GM21367 (cell line): ENCODE results near the gene CCDC102A.
"Not testable (repeated sequence)": the region's sequence is repeated elsewhere in the genome, so short reads cannot be mapped to it uniquely, and the experiment has no call there.

Source experiments
- ATAC-seq: cut with Tn5 transposase; IDR thresholded peaks from one replicate; pipeline ENCODE4 v1.9.1; 2021; ENCODE audit not compliant: unreplicated experiment

CCDC102A gene

GRCh38 chr16:57566436-57566835 lies 30.1 kb upstream of the CCDC102A start:
- no peak for ATAC-seq

DNA sequence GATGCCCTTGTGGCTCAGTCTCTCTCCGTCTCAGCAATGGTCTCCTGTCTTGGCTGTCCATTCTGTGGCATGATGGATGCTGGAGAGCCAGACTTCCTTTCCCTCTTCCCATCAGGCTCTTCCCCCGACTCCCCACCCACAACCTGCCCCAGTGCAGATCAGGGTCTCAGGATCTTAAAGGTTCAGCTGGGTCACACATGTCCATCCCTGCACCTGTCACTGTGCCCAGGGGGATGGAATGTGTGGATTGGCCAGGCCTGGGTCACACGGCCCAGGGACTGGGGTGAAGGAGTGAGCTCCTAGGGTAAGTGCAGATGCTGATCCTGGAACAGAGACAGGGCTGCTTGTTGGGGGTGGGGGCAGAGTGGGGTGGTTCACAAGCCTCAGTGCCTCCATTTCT lies 29.1 kb upstream of the CCDC102A start:
- ATAC-seq, result no peak

GRCh38 chr16:57564571-57565270 lies 28.4 kb upstream of the CCDC102A start:
- no peak for ATAC-seq

DNA sequence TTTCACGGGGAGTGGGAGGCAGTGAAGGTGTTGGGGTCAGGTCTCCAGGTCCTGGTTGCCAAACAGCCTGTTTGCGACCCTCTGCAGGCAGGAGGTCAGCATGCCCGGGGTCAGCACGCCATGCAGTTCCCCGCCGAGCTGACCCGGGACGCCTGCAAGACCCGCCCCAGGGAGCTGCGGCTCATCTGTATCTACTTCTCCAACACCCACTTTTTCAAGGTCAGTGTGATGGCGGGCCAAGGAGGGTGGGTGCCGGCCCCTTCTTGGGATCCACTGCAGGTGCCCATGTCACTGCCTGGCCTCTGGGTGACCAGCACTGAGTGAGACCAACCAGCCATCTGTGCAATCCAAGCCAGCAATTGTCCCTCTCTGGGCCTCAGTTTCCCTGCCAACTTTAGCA lies 27.4 kb upstream of the CCDC102A start:
- ATAC-seq, result no peak

GRCh38 chr16:57563487-57563750 lies 27.0 kb upstream of the CCDC102A start:
- ATAC-seq, result no peak

- ATAC-seq, result no peak
Observed at GRCh38 chr16:57562669-57563486, 26.5 kb upstream of the CCDC102A start.

GRCh38 chr16:57562066-57562465 lies 25.7 kb upstream of the CCDC102A start:
- ATAC-seq, result no peak

DNA sequence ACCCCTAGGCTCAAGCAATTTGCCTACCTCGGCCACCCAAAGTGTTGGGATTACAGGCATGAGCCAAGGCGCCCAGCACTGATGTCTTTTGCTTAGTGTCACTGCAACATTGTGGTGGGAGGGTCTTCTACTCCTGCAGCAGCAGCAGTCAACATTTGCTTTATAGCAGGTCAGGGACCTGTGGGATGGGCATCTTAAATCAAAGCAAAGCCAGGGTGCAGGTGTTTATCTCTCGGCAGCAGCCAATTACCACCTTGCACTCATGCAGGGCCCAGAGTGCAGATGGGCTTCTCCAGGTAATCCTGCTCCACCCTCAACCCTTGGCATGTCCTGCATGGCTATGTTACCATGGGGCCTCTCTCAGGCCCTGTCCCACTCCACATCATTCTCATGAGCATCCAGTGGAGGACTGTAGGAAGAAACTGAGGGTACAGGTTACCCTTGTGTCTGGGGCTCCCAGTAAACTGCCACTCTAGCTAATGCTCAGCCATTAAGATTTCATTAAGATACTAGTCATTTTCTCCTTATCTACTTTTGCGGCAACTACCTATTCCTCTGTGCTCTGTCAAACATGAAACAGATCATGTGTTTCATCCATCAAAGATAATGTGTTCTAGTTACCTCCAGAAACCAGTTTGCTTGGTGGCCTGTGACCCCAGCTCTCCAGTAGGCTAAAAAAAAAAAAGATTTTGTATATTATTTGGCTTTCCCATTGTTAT lies 22.9 kb upstream of the CCDC102A start:
- ATAC-seq, result no peak

- ATAC-seq, result no peak
Observed at GRCh38 chr16:57556941-57557541, 20.7 kb upstream of the CCDC102A start.

DNA sequence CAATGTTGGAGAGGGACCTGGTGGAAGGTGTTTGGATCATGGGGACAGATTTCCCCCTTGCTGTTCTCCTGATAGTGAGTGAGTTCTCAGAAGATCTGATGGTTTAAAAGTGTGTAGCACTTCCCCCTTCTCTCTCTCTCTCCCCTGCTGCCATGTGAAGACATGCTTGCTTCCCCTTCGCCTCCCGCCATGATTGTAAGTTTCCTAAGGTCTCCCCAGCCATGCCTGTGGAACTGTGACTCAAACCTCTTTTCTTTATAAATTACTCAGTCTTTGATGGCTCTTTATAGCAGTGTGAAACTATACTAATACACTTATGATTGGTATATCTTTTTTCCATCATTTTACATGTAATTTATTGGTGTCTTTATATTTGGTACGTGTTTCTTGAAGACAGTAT lies 19.5 kb upstream of the CCDC102A start:
- no peak for ATAC-seq

- no peak for ATAC-seq
Observed at GRCh38 chr16:57551057-57551456, 14.7 kb upstream of the CCDC102A start.

DNA sequence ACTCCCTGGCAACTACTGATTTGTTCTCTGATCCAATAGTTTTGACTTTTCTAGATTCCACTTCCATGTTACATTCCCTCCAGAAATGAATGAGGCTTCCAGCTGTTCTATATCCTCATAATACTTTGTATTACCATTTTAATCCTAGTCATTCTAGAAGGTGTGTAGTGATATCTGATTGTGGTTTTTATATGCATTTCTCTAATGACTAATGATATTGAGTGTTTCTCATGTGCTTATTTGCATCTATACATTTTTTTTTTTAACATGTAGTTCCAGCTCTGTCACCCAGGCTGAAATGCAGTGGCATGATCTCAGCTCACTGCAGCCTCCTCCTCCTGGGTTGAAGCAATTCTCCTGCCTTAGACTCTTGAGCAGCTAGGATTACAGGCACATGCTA lies 13.4 kb upstream of the CCDC102A start:
- no peak for ATAC-seq

- ATAC-seq, result no peak
Observed at GRCh38 chr16:57548408-57548807, 12.0 kb upstream of the CCDC102A start.

- not testable (repeated sequence) for ATAC-seq
Observed at GRCh38 chr16:57547524-57547923, 11.2 kb upstream of the CCDC102A start.

DNA sequence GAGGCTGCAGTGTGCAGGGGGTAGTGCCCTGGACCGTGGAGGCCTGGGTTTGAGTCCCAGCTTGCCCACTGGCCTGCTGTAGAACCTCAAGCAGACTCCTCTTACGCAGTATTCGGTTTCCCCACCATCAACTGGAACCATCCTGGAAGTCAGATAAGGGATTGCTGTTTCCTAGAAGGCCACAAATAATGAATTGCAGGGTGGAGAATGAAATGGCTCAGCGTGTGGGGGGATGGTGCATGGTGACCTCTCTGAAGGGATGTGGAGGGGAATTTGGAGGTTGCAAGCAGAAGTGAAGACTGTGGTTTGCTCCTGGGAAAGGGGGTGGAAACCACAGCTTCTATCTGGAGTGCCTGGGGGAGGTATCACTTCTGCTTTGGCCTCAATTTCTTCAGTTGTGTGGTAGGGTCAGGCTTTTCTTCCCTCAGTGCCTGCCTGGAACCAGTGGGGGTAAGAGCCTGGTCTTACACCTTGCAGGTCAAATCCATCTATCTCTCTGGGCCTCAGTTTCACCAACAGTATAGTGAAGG lies 7.8 kb upstream of the CCDC102A start:
- peak; percentile 69 for ATAC-seq

DNA sequence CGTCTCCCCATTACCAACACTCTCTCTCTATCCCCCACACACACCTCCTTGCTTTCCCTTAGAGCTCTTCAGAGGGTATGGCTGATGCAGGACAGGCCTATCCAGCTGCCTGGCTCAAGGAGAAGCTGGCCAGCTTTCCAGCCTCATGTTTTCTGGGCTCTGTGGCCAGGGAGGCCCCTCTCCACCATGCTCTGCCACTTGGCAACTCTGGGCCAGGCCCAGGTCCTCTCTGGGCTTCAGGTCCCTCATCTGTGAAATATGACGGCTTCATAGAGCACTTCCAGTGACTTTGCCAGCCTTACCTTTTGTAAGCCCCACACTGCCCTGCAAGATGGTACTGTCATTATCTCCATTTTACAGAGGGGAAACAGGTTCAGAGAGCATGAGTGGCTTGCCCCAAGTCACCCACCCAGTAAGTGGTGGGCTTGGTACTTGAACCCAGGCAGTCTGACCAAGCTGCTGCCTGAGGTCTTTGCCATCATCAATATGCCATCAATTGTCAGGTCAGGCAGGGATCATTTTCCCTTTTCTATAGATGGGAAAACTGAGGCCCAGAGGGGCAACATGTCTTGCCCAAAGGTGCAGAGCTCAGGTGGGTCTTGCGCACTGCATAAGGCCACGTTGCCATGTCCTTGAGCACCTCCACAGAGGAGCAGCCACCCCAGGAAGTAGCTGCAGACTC lies 5.5 kb upstream of the CCDC102A start:
- ATAC-seq, result no peak

DNA sequence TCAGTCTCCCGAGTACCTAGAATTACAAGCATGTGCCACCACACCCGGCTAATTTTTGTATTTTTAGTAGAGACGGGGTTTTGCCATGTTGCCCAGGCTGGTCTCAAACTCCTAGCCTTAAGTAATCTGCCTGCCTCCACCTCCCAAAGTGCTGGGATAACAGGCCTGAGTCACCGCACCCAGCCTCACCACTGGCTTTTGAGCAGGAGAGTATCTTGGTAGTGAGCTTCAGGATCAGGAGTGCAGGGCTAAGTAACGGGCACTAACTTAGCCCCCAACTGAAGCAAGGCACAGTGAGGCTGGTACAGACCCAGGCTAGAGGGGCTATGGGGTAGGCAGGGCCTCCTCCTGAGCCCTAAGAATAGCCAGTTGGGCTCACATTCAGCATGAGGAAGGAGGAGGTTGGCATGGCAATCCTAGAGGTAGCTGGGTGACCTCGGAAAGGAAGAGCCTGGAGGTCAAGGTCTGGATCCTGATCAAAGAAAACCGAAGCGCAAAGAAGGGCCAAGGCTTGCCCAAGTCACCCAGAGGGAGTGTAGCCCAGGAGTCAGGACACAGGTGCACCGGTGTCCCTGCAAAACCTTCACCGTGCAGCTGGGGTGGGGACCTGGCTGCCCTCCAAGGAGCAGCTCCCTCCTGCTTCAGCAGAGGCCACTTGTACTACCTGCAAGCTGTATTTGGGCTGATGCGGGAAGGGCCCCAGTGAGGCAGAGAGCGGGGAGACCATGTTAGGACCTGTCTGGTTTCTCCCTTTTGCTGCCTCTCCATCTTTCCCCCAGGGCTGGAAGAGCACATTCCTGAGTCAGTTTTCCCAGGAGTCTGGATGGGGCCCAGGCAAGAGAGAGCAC lies 4.8 kb upstream of the CCDC102A start:
- no peak for ATAC-seq

DNA sequence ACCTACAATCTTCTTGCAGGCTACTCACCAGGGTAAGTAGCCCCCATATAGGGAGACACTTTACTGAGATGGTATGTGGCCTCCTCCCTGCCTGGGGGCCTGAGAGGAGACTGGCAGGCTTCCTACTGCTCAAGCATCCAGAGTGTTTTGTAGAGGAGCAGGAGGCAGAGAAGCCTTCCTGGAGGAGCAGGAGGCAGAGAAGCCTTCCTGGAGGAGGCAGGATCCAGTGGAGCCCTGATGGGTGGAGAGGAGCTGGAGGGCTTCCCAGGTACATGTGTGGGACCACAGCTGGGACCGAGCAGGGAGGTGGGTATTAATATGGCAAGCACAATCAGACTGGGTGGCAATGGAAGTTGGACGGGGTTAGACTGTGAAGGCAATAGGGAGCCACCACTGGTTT lies 4.0 kb upstream of the CCDC102A start:
- ATAC-seq, result no peak

DNA sequence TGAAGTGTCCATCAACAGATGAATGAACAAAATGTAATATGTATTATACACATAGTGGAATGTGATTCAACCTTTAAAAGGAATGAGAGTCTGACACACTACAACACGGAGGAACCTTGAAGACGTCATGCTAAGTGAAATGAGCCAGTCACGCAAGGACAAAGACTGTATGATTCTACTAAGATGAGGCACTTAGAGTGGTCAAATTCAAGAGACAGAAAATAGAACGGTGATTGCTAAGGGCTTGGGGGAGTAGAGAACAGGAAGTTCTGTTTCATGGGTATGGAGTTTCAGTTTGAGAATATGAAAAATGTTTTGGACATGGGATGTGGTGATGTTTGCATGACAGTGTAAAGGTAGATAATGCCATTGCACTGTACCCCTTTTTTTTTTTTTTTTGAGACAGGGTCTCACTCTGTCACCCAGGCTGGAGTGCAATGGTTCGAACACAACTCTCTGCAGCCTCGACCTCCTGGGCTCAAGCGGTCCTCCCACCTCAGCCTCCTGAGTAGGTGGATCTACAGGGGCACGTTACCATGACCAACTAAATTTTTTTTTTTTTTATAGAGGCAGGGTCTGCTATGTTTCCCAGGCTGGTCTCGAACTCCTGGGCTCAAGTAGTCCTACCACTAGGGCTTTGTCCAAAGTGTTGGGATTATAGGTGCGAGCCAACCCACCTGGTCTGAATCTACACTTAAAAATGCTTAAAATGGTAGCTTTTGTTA lies 2.9 kb upstream of the CCDC102A start:
- ATAC-seq, result peak; percentile 33
